ENCODE results near the gene RTL10.

GRCh38 chr22:19844377-19845053, 10.2 kb downstream of the RTL10 start:
- TF ChIP-seq CTCF (IDR thresholded peaks at IDR 0.05) (no peak), POLR2A (IDR thresholded peaks at IDR 0.05) (no peak)
